IMR-90 (cell line): ENCODE results near the gene HDGFL2.

ENCODE experiments used
- BHLHE40 ChIP-seq: fragments of 150-350 bp; IDR thresholded peaks from 2 replicates; pipeline ENCODE4 v1.6.1; 2016; ENCODE audit warnings: mild to moderate bottlenecking, low read depth, low read length
- CHD1 ChIP-seq: IDR thresholded peaks from 2 replicates; pipeline ENCODE4 v1.6.1; 2012; ENCODE audit warnings: low read depth, low read length, improper control_type of control experiment
- MXI1 ChIP-seq: IDR thresholded peaks from 2 replicates; pipeline ENCODE4 v1.6.1; 2012; ENCODE audit warnings: low read depth, mild to moderate bottlenecking, low read length, moderate library complexity, borderline replicate concordance
- NFE2L2 ChIP-seq: fragments of 150-350 bp; IDR thresholded peaks from 2 replicates; pipeline ENCODE4 v1.6.1; 2016; ENCODE audit warnings: low read depth, mild to moderate bottlenecking, low read length
- POLR2A ChIP-seq: IDR thresholded peaks from 2 replicates; pipeline ENCODE4 v1.6.1; 2012; ENCODE audit warnings: mild to moderate bottlenecking, low read depth, low read length
- RCOR1 ChIP-seq: IDR thresholded peaks from 2 replicates; pipeline ENCODE4 v1.6.1; 2012; ENCODE audit warnings: mild to moderate bottlenecking, low read length, improper control_type of control experiment; ENCODE audit not compliant: insufficient replicate concordance
- SMC3 ChIP-seq: fragments of 150-350 bp; IDR thresholded peaks from 2 replicates; pipeline ENCODE4 v1.6.1; 2016; ENCODE audit warnings: low read depth, mild to moderate bottlenecking, antibody characterized with exemption, low read length, moderate library complexity
- USF2 ChIP-seq: fragments of 150-350 bp; IDR thresholded peaks from 2 replicates; pipeline ENCODE4 v1.6.1; 2017; ENCODE audit warnings: mild to moderate bottlenecking, antibody characterized with exemption, low read length, low read depth
- TF ChIP-seq, protein P1 (sequence below): conservative IDR thresholded peaks from 2 replicates; pipeline ENCODE4 v1.5.1; 2012; ENCODE audit warnings: mild to moderate bottlenecking, low read depth, low read length, improper control_type of control experiment

DNA sequence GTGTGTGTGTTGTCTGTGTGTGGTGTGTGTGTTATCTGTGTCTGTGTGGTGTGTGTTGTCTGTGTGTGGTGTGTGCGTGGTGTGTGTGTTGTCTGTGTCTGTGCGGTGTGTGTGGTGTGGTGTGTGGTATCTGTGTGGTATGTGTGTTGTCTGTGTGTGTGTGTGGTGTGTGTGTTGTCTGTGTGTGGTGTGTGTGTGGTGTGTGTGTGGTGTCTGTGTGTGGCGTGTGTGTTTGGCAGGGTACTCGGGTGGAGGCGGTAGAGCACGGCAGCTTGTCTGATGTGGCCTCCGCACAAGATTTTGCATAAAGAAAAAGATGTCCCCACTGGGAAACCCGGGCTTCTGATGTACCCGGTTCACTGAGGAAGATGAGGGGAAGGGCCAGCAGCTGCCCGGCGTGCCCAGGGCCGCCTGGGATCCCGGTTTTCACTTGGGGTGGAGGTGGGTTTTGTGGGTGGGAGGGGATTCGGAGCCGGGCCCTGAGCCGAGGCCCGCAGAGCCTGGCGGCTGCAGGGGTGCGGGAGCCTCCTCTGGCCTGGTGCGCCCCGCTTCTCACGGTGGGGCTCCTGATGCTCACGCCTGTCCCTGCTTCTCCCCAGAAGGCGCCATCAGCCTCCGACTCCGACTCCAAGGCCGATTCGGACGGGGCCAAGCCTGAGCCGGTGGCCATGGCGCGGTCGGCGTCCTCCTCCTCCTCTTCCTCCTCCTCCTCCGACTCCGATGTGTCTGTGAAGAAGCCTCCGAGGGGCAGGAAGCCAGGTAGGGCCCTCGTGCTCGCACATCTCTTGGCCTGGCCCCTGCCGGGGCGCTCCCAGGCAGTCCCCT, 21.2 kb downstream of the HDGFL2 start:
- TF ChIP-seq RCOR1 (no peak), POLR2A (no peak), USF2 (no peak), NFE2L2 (no peak), BHLHE40 (no peak), CHD1 (no peak), SMC3 (no peak), MXI1 (no peak)
- TF ChIP-seq, protein P1, sequence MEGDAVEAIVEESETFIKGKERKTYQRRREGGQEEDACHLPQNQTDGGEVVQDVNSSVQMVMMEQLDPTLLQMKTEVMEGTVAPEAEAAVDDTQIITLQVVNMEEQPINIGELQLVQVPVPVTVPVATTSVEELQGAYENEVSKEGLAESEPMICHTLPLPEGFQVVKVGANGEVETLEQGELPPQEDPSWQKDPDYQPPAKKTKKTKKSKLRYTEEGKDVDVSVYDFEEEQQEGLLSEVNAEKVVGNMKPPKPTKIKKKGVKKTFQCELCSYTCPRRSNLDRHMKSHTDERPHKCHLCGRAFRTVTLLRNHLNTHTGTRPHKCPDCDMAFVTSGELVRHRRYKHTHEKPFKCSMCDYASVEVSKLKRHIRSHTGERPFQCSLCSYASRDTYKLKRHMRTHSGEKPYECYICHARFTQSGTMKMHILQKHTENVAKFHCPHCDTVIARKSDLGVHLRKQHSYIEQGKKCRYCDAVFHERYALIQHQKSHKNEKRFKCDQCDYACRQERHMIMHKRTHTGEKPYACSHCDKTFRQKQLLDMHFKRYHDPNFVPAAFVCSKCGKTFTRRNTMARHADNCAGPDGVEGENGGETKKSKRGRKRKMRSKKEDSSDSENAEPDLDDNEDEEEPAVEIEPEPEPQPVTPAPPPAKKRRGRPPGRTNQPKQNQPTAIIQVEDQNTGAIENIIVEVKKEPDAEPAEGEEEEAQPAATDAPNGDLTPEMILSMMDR: no peak
